ENCODE data around the gene COL4A2.
A peak's percentile ranks its signal among the peaks of the same experiment; 100 is the strongest.

Gene COL4A2

DNA sequence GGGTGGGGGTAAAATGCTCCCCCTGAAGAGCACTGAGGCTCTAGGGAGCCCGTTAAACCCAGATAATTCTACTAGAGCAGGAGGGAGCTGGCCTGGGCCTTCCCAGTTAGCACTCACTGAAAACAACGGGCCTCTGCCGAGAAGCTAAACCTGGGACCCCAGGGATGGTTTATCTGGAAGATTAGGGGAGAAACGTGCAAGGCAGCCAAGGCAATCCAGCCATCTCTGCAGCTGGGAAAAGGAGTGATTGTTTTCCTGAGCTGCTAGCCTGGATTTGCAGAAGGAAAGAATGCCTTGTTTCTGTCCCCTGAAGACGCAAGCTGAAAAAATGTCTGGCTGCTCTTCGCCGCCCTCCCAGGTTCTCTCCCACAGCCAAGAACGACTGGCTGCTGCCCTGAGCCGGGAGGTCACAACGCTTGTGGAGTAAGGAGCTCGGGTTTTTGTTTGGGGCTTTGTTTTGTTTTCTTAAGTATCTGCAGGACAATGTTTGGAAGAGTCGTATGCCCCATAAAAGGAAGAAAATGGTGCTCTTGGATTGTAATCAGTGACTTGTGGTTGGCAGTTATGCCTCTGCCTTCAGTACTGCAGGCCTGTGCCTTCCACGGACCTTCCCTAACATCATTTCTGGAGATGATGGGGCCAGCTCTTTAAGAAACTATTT lies 31.5 kb downstream of the COL4A2 start:
- DNase-seq (ENCODE audit: low read depth in 4 of 4, low spot score in 1 of 4) = no peak

DNA sequence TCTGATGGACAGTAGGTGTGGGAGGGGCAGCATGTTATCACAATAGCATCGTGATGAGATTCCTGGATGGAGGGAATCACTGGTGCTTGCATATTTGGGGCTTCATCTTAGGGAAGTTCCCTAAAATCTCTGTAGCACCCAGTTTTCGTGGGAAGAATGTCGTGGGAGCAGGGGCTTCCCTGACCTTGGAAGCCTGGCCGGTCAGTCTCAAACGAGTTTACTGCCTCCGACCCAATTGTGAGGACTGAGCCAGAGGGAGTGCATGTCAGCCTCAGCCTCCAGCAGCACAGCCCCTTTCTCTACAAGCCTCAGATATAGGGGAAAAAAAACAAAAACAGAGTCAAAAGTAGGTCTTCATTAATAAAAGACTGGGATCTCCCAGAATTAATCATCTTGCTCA lies 32.2 kb downstream of the COL4A2 start:
- DNase-seq (ENCODE audit: low read depth in 4 of 4, low spot score in 1 of 4) = no peak

DNA sequence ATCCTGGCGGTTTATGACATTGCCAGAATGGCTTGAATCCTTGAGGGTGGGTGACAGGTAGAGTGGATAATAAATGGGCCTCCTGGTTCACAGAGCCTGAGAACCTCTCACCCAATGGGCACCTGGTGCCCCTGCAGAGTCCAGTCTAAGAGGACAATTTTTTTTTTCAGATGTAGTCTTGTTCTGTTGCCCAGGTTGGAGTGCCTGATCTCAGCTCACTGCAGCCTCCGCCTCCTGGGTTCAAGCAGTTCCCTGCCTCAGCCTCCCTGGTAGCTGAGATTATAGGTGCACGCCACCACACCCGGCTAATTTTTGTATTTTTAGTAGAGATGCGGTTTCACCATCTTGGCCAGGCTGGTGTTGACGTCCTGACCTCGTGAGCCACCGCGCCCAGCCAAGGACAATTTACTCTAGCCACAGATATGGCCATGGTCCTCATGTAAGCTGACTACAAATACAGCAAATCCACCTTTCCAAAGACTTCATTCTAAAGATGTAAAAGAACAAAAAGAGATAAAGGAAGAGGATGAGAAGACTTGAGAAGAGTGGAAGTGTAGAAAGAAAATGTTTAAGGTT lies 33.0 kb downstream of the COL4A2 start:
- DNase-seq (ENCODE audit: low read depth in 4 of 4, low spot score in 1 of 4) = no peak

DNA sequence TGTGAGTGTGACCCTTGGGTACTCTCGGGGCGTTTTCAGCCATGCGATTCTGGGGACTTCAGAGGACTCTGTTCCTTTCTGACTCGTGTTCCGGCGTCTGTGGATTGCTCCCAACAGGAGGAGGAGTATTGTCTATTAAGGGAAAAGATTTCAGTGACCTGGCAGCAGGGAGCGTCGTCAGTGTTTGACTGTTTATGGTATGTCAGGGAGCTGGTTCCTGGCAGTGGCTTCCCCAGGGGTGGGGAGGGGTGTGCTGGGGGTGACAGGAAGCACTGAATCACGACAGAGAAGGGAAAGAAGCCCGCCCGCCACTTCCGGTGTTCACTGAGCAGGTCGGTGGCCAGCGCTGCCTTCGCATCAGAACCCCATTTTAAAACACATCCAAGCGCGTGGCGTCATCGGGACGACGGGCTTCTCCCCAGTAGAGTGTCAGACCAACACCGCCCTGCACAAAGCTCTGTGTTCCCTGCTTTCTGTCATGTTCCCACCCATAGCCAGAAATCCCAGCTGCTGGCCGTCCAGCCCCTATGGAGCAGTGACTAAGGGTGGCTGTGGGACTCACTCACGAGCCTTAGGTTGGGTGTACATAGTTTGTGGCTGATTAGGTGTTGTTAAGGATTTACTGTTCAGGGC lies 33.8 kb downstream of the COL4A2 start:
- DNase-seq (ENCODE audit: low read depth in 4 of 4, low spot score in 1 of 4) = peak; percentile 11 to 56 (median 20)

DNA sequence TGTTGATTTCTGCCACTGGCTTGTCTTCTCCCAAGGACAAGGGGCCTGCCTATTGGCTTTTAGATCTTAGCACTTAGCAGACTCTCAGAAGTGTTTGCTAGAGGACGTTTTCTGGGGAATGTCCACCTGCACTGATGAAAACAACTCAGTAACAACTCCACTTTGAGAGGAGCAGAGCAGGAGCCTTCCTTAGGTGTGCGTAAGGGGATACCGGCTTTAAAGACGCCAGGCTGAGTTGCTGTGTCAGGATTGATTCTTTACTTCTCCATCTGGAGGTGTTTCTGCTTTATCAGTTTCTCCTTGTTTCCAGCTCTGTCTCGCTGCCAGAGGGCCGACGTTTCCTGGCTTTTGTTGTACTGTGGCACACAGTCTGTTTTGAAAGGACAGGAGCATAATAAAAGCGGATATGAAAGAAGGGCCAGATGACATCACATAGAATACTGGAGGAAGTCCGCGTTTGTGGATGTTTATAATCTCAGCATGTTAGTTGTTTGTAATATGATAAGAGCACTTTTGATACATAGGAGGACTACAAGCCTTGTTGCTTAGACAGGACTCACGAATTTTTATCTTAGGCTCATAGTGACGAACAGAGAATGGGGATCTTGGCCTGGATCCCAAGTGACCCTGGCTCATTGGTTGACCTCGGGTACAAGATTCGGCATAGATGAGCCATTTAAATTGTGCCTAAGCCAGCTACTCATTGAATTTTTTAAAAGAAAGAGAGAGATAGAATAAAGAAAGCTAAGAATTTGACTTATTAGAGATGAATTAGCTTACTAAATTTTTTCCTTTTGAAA lies 34.6 kb downstream of the COL4A2 start:
- DNase-seq (ENCODE audit: low read depth in 4 of 4, low spot score in 1 of 4) = no peak

DNA sequence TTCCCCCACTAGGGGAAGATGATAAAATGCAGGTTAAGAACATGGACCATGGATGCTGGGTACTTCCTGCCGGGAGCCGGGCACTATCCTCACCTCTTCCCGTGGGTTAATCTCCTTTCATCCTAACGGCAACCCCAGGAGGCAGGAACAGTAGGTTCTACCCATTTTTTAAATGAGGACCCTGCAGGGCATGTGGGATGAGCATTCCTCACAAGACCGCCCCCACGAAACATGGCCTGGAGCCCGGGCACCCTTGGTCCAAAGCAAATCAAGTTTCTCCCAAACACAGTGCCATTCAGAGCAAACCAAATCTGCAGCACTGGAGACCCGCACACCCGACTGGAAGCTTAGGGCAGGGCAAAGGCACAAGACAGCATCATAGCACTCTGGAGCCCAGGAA lies 35.4 kb downstream of the COL4A2 start:
- no peak for DNase-seq (ENCODE audit: low read depth in 4 of 4, low spot score in 1 of 4)

DNA sequence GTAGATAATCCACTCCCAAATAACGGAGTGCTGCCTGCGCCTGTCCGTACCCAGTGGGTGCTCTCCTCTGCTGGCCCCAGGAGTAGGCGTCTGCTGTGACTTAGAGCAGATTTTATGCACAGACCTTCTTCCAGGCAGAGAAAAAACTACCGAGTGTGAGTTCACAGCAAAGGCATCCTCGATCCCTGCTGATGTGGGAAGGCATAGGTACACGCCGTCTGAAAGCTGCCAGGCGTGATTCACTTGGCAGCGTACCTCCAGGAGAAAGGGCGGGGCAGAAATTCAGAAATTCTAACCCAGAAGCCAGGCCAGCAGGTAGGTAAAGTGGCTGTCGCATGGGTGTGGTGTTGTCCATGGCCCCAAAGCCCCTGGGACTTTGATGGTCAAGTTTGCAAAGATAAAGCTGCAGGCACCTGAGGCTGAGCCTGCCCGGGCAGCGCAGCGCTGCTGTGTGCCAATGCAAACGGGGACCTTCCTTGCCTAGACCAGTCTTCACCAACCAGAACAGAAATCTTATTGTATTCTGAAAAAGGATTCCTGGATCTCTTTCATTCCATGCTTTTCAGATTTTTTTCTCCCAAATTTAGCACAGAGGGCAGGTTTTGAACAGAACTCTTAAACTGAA lies 36.3 kb downstream of the COL4A2 start:
- no peak for DNase-seq (ENCODE audit: low read depth in 4 of 4, low spot score in 1 of 4)

DNA sequence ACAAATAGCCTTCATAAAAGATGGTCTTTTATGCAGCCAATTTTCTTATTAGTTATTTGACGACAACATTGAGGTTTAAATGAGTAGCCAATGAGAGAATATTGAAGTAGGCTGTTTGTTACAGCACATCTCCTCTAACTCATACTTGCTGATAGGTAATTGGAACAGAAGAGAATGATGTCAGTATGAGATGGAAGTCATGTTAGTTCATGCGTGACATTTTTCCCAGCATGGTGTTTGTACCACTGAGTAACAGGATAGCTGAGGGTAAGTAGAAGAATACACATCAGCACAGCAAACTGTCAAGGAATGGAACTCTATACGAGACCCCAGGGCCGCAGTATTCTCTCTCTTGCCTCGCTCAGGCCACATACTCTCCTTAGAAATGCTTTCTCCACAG lies 37.2 kb downstream of the COL4A2 start:
- DNase-seq (ENCODE audit: low read depth in 4 of 4, low spot score in 1 of 4) = no peak

DNA sequence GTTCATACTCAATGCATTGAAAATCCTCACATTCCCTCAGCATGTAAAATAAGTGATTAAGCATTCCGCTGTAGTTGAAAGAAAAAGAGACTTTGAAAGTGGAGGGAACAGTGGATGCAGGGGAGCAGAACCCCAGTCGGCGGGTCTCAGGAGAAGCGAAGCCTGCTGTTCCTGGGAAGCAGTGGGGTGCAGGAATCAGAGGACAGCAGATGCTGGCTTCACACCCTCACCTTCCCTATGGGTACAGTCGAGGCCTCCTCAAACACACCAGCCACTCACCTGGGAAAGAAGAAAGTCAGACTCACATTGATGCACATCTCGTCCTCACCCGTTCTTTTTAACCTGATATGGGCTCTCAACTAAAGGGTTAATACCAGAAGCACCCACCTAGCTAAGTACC lies 38.2 kb downstream of the COL4A2 start:
- no peak for DNase-seq (ENCODE audit: low read depth in 4 of 4, low spot score in 1 of 4)

DNA sequence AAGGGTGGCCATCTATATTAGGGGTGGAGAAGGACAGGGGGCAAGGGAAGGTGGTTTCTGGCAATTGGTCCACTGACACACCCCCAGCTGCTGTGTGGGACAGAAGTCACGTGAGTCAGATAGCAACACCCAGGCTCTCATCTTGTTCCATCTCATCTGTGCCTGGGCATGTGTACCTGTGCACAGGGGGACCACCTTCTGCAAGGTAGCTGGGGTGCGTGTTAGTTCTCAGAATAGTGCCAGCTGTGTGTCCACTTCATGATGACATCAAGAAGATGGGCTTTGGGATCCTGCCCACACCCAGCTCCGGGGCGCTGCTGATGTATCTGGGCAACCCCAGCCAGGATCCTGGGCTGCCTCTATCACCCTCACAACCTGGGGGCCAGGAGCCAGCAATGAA lies 38.6 kb downstream of the COL4A2 start:
- DNase-seq (ENCODE audit: low read depth in 4 of 4, low spot score in 1 of 4) = no peak

DNA sequence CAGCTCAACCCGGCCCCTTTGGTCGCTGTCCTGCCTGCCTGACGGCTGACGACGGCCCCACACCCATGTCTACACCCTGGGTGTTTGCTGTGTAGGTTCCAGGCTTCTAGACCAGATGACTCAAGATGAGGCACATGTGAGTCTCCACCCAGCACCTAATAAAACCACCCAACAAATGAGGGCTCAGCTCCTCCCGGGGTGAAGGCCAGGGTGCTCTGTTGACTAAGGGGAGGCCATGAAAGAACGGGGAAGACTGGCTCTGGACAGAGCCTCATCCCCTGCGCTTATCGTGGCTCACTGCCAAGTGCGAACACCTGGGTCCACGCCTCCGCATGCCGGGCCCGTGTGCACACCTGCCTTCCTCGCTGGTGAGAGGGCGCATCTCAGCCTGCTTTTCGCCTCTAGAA lies 39.6 kb downstream of the COL4A2 start:
- no peak for DNase-seq (ENCODE audit: low read depth in 4 of 4, low spot score in 1 of 4)

DNA sequence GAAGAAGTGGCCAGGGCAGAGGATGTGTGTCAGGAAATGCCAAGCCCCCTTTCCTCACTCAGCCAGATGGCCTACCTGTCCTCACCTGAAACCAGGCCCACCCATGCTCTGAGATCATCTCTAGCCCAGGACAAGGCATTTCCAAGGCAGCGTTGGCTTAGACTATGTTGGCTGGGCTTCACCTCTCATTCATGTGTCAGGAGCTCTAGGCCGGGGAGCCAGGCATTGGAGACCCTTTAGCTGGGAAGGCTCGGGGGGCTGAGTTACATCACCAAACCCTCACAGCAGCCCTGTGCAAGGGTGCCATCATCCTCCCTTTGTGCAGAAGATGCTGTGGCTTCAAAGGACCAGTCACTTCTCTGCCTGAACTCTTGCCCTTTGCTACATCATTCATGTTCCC lies 40.0 kb downstream of the COL4A2 start:
- no peak for DNase-seq (ENCODE audit: low read depth in 4 of 4, low spot score in 1 of 4)

DNA sequence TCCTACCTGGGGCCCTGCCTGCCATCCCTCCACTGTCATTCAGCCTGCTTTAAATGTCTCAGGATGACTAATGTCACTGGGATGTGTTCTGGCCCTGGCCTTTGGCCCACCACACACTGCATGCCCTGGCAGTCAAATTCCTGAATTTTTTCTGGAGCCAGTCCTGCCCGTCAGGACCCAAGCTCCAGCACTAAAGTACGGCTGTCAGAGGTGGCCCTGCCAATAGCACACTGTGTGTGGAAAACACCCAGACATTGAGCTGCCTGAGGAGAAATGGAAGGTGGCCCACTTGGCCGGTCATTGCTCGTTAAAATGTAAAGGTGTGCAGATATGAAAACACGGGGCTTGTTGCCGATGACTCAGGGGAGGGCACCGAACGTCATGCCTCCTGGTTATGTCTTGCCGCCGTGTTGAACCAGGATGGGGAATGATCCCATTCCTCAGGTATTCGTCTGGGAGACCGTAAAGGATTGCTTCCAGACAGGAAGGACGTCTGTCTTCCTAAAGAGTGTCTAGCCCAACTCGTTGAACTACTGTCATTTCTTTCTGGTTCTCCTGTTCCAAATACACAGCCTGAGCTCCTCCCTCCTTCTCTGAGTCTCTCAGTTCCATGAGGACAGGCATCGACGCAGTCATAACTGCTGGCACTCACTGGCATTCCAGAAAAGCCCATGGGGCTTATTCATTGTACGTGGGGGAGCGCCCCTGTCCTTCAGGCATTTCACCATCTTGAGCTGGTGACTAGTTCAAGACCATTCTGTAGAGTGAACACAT lies 40.6 kb downstream of the COL4A2 start:
- DNase-seq (ENCODE audit: low read depth in 4 of 4, low spot score in 1 of 4) = no peak

DNA sequence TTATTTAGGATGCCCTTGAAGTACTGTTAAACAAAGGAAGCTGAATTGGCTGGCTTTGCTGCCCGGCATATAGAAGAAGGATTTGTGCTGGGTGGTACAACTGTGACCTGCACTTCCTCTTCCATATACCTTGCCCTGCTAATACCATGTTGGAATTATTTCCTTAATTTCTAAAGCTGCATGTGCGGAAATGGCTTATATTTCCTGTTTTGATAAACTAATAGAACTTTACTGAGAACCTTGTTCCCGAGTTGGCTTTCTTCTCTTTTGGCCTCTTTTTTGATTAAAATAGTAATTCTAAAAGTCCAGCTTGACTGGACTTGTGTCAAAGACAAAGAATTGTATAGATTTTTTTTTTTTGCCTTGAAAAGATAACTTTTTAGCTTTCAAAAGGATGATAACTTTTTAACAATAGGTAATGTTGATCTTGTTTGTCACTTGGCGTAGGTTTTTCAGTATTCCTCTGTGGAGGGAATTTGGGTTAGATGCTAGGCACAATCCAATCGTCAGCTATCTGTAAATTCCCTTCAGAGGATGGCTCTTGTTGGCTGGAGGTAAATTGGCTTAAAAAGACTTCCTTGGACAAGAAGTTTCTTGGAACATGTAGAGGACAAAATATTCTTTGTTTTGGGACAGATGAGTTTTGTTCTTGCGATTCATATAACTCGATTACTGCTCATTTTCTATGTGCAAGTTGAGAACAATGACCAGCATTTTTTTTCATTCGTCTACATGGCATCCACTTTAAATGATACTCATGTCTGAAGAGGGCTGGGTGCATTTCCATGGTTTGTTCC lies 41.4 kb downstream of the COL4A2 start:
- DNase-seq (ENCODE audit: low read depth in 4 of 4, low spot score in 1 of 4) = no peak

DNA sequence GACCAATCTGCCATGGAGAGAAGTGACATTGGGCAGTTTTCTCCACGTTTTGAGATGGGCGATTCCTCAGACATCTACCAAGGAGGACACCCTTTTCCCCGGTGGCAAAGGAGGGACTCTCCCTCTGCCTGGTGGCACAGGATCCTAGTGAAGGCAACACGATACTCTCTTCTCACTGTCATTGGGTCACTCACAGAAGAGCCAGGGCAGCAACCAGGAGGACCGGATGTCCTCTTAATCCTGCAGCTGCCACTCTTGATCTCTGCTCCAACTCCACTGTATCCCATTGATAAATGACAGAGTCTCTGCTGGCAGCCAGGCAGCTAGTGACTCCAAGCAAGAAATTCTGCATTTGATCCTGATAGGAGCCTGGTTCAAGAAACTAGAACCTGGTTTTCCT lies 42.2 kb downstream of the COL4A2 start:
- no peak for DNase-seq (ENCODE audit: low read depth in 4 of 4, low spot score in 1 of 4)

DNA sequence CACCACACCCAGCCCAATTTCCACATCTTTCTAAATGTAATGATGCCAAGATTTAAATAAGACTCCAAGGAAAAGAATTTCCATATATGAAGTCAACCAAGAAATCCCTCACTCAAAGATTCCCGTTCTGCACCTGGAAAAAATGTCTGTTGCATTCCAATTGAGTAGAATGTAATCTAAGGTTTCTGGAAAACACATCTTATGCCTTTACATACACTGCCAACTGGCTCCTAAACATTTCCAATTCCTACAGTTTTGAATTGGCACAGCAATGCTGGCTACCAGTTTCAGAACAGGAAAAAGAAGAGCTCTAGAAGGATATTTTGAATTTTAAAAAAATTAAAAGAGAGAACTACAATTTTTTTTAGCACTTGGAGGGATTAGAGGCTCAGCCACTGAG lies 43.0 kb downstream of the COL4A2 start:
- DNase-seq (ENCODE audit: low read depth in 4 of 4, low spot score in 1 of 4) = no peak

DNA sequence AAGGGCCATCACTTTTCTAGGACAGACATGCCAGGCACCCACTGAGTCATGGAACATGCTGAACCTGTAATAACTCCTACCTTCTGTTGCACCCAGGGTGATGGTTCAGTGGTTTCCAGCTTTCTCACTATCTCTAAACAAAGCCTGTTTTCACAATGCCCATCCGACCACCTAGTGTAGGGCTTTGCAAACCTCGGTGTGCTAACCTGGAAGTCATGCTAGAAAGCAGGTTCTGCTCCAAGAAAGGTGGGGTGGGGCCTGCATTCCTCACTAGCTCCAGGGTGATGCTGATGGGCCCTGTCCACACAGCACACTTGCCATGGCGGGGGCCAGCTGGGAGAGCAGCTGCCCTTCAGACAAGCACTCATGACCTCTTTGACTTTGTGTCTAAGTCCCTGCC lies 43.4 kb downstream of the COL4A2 start:
- no peak for DNase-seq (ENCODE audit: low read depth in 4 of 4, low spot score in 1 of 4)

DNA sequence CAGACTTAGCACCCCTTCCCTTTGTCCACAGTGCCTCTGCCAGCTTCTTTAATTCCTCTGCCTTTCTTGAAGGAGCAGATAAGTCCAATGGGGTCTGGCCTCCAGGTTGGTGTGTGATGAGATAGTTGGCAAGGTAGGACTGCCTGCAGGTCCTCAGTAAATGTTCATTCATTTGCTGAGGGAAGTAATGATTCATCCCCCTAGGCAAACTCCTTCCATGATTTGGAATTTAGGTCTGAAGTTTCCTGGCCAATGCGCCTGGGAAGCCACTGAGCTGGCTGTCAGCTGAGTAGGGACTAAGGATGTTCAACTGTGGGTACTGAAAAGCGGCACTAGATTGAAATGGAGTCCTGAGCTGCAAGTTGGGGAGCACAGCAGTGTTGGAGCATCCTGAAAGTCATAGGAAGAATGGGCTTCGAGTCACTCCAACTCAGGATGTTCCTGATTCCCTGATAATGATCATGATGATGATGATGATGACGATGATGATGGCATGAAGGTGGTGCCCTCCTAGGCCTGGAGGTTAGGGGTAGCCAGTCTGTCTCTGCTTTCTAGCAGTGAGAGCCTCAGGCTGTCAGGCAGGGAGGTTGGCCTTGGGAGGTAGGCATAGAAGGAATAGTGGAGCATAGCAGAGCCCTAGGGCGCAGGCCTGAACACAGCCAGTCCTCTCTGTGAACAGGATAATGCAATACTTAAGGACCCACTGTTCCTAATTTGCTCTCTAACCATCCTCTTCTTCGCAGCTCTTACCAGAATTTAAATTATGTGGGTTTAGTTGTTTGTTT lies 44.7 kb downstream of the COL4A2 start:
- DNase-seq (ENCODE audit: low read depth in 4 of 4, low spot score in 1 of 4) = no peak

DNA sequence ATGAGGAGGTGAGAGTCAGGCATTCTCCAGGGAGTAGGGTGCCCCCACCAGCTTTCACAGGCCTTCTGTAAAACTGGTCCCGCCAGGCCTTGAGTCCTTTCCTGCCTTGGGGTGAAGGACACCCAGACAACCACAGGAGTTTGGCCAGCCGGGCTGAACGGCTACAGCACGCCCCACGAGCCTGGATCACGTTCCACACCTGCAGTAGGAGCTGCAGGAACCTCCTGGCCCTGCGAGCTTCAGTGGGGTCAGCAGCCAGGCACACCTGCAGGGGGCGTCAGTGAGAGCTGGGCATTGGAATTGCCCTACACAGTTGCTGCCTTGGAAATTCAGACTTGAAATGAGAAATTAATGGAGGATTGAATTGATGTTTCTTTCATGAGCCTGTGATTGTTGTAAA lies 45.7 kb downstream of the COL4A2 start:
- no peak for DNase-seq (ENCODE audit: low read depth in 4 of 4, low spot score in 1 of 4)

All from stimulated activated CD4-positive, alpha-beta T cell treated with anti-CD3 and anti-CD28 coated beads, Interleukin-1b, Interleukin-23, amount 100 ng/mL, for 24 hours (primary cell).